AG04450 (cell line): ENCODE measurements around the gene COL13A1. TPM values are rescaled to one million over a fixed set of nuclear protein-coding genes. Genes with fewer than 3 reads are reported as not detected.

Source experiments
- CTCF ChIA-PET: fragments of 300-600, 350-600 bp; formaldehyde crosslinking; extraction: SDS; loops from one replicate; lab custom pipeline; 2022; ENCODE audit warnings: antibody characterized with exemption, inconsistent platforms; lab: Charles Lee
- POLR2A ChIA-PET: fragments of 350-600 bp; formaldehyde crosslinking; extraction: SDS; loops from one replicate; lab custom pipeline; 2021; ENCODE audit warnings: antibody characterized with exemption, inconsistent platforms; lab: Yijun Ruan, JAX
- DNase-seq: peaks from one replicate; pipeline ENCODE4 v3.0.0-alpha.2; 2011; ENCODE audit warnings: low read depth, low spot score
- H3K27ac ChIP-seq: one replicate; pipeline ENCODE4 v1.5.1; 2012; ENCODE audit warnings: low read depth, low read length, control low read depth
- H3K27me3 ChIP-seq: one replicate; pipeline ENCODE4 v1.6.0; 2012; ENCODE audit warnings: low read length; ENCODE audit not compliant: control insufficient read depth, insufficient read depth
- H3K4me3 ChIP-seq: 2 replicates; pipeline ENCODE4 v1.5.1; 2011; ENCODE audit warnings: mild to moderate bottlenecking, low read depth, low read length, control low read depth
- H3K9me3 ChIP-seq: 2 replicates; pipeline ENCODE4 v1.5.1; 2012; ENCODE audit warnings: low read length; ENCODE audit not compliant: control insufficient read depth, insufficient read depth
- polyA plus RNA-seq: library from polyadenylated mRNA; depleted of rRNA; stranded (reverse); fragments of >200 nt; gene quantifications from 2 replicates; pipeline ENCODE4 v1.2.3, GENCODE V29; 2011
- TF ChIP-seq, protein P1 (sequence below): IDR thresholded peaks from 2 replicates; pipeline ENCODE4 v1.5.1; 2011; ENCODE audit warnings: low read depth, low read length, control low read depth, inconsistent platforms

Gene COL13A1
- polyA plus RNA-seq, 1 experiment: 13.1 TPM

DNA sequence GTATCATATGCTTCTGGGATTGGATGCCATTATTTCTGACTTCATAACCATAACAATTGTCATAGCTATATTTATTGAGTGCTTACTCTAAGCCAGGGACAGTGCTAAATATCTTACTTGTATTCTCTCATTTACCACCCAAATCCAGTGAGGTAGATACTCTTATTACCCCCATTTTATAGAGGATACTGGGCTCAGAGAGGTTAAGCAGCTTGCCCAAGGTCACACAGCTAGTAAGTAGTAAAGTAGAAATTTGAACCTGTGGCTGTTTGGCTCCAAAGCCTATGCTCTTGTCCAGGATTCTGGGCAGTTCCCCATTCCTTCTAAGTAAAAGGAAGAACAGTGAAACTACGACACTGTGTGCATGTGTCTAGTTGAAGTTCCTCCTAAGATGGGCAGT is 56.5 kb downstream of the COL13A1 start:
- TF ChIP-seq, protein P1, sequence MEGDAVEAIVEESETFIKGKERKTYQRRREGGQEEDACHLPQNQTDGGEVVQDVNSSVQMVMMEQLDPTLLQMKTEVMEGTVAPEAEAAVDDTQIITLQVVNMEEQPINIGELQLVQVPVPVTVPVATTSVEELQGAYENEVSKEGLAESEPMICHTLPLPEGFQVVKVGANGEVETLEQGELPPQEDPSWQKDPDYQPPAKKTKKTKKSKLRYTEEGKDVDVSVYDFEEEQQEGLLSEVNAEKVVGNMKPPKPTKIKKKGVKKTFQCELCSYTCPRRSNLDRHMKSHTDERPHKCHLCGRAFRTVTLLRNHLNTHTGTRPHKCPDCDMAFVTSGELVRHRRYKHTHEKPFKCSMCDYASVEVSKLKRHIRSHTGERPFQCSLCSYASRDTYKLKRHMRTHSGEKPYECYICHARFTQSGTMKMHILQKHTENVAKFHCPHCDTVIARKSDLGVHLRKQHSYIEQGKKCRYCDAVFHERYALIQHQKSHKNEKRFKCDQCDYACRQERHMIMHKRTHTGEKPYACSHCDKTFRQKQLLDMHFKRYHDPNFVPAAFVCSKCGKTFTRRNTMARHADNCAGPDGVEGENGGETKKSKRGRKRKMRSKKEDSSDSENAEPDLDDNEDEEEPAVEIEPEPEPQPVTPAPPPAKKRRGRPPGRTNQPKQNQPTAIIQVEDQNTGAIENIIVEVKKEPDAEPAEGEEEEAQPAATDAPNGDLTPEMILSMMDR: no peak
- Histone ChIP-seq H3K9me3 (no peaks in the 10 kb centered on the region), H3K4me3 (no peak overlapping the region), H3K27me3 (no peaks in the 10 kb centered on the region), H3K27ac (peak overlapping the region; percentile 2)
- ChIA-PET CTCF (interaction anchor here (0.5 to 0.8 kb wide), 2 partner anchors 29 to 57 kb away, joined by 3 read pairs; no protein-coding TSS in a partner anchor), POLR2A (no interaction called here)
- DNase-seq: no peak

- no peak for DNase-seq
- POLR2A ChIA-PET: no interaction called here
- TF ChIP-seq, protein P1: no peak
- H3K27ac ChIP-seq: no peak overlapping the region
- CTCF ChIA-PET: no interaction called here
- no peaks in the 10 kb centered on the region for H3K9me3 ChIP-seq
- no peak overlapping the region for H3K4me3 ChIP-seq
- H3K27me3 ChIP-seq: no peaks in the 10 kb centered on the region
Measured at GRCh38 chr10:69860271-69860670, 58.6 kb downstream of the COL13A1 start.

GRCh38 chr10:69861251-69862240 is 59.8 kb downstream of the COL13A1 start:
- TF ChIP-seq, protein P1: peak; percentile 34
- ChIA-PET POLR2A (no interaction called here), CTCF (interaction anchor here (1.0 to 1.4 kb wide), 2 partner anchors 13 to 254 kb away, joined by 3 to 4 read pairs; no protein-coding TSS in a partner anchor)
- Histone ChIP-seq H3K27me3 (no peaks in the 10 kb centered on the region), H3K4me3 (no peak overlapping the region), H3K27ac (no peak overlapping the region), H3K9me3 (no peaks in the 10 kb centered on the region)
- no peak for DNase-seq

DNA sequence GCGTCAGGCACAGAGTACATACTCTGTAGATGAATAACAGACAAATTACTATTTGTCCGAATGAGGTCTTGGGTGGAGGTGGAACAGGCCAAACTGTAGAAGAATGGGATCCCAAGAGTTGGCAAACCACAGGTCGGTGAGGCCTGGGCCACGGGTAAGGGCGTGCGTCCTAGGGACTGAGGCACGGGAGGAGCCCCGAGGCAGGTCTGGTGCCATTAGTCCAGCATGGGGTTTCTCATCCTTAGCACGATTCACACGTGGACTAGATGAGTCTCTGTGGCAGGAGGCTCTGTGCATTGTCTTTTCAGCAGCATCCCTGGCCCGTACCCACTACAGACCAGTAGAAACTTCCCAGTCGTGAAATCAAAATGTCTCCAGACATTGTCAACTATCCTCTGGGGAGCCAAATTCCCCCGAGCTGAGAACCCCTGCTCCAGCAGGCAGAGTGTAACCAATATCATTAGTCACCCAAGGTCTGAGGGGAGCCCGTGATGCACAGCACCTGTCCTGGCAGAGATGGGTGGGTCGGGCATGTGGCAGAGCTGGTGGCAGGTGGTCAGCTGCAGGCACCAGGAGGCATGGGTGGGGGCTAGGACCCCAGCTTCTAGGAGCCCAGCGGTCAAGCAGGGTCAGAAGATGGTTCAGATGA is 61.3 kb downstream of the COL13A1 start:
- no peaks in the 10 kb centered on the region for H3K27me3 ChIP-seq
- ChIA-PET CTCF (interaction anchor here (1.0 kb wide), 1 partner anchor 253 kb away, joined by 3 read pairs; no protein-coding TSS in a partner anchor), POLR2A (no interaction called here)
- H3K27ac ChIP-seq: peak overlapping the region; percentile 59
- no peak for DNase-seq
- no peak overlapping the region for H3K4me3 ChIP-seq
- TF ChIP-seq, protein P1: no peak
- H3K9me3 ChIP-seq: no peaks in the 10 kb centered on the region
